ENCODE measurements around the gene TSLP. TPM values are rescaled to one million over a fixed set of nuclear protein-coding genes. Genes with fewer than 3 reads are reported as not detected.

The TSLP gene
- total RNA-seq, 1 donor from 2014 or later: not detected

GRCh38 chr5:111119856-111120255 lies 48.3 kb downstream of the TSLP start:
- Mint-ChIP-seq H3K9me3 (ENCODE audit: unreplicated experiment) (no peaks in the 10 kb centered on the region), H3K27ac (ENCODE audit: unreplicated experiment) (no peak overlapping the region), H3K4me3 (ENCODE audit: unreplicated experiment) (no peak overlapping the region), H3K27me3 (ENCODE audit: unreplicated experiment) (no peaks in the 10 kb centered on the region), H3K36me3 (ENCODE audit: unreplicated experiment) (peaks cover 30% of the 10 kb centered on the region), H3K4me1 (ENCODE audit: unreplicated experiment) (no peaks in the 10 kb centered on the region)
- TF ChIP-seq, protein P1, sequence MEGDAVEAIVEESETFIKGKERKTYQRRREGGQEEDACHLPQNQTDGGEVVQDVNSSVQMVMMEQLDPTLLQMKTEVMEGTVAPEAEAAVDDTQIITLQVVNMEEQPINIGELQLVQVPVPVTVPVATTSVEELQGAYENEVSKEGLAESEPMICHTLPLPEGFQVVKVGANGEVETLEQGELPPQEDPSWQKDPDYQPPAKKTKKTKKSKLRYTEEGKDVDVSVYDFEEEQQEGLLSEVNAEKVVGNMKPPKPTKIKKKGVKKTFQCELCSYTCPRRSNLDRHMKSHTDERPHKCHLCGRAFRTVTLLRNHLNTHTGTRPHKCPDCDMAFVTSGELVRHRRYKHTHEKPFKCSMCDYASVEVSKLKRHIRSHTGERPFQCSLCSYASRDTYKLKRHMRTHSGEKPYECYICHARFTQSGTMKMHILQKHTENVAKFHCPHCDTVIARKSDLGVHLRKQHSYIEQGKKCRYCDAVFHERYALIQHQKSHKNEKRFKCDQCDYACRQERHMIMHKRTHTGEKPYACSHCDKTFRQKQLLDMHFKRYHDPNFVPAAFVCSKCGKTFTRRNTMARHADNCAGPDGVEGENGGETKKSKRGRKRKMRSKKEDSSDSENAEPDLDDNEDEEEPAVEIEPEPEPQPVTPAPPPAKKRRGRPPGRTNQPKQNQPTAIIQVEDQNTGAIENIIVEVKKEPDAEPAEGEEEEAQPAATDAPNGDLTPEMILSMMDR (IDR thresholded peaks at IDR 0.05): no peak
- no peak for DNase-seq (ENCODE audit: extremely low spot score, unreplicated experiment)

DNA sequence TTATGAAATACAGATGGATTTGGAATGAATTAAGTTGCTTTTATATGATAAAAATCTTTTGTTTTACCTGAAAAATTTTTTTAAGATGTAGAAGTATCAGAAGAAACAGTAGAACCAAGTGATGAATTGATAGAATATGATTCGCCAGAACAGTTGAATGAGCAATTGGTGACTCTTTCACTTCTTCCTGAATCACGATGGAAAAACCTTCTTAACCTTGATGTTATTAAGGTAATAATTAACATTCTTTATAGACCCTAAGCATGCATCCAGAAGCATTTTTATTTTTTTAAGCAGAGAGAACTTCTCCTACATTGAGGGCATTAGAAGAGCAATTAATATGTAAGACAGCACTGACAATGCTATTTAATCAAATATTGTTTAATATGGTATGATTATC lies 49.4 kb downstream of the TSLP start:
- H3K36me3 Mint-ChIP-seq (ENCODE audit: unreplicated experiment): peaks cover 30% of the 10 kb centered on the region
- no peaks in the 10 kb centered on the region for H3K9me3 Mint-ChIP-seq (ENCODE audit: unreplicated experiment)
- H3K4me3 Mint-ChIP-seq (ENCODE audit: unreplicated experiment): no peak overlapping the region
- TF ChIP-seq, protein P1 (IDR thresholded peaks at IDR 0.05): no peak
- DNase-seq (ENCODE audit: extremely low spot score, unreplicated experiment): no peak
- no peaks in the 10 kb centered on the region for H3K4me1 Mint-ChIP-seq (ENCODE audit: unreplicated experiment)
- H3K27me3 Mint-ChIP-seq (ENCODE audit: unreplicated experiment): no peaks in the 10 kb centered on the region
- H3K27ac Mint-ChIP-seq (ENCODE audit: unreplicated experiment): no peak overlapping the region

- H3K9me3 Mint-ChIP-seq (ENCODE audit: unreplicated experiment): no peaks in the 10 kb centered on the region
- no peaks in the 10 kb centered on the region for H3K27me3 Mint-ChIP-seq (ENCODE audit: unreplicated experiment)
- TF ChIP-seq, protein P1 (IDR thresholded peaks at IDR 0.05): no peak
- peaks cover 39% of the 10 kb centered on the region for H3K36me3 Mint-ChIP-seq (ENCODE audit: unreplicated experiment)
- no peak for DNase-seq (ENCODE audit: extremely low spot score, unreplicated experiment)
- H3K4me3 Mint-ChIP-seq (ENCODE audit: unreplicated experiment): no peak overlapping the region
- no peak overlapping the region for H3K27ac Mint-ChIP-seq (ENCODE audit: unreplicated experiment)
- H3K4me1 Mint-ChIP-seq (ENCODE audit: unreplicated experiment): no peaks in the 10 kb centered on the region
Measured at GRCh38 chr5:111121926-111122325, 50.4 kb downstream of the TSLP start.

- no peaks in the 10 kb centered on the region for H3K9me3 Mint-ChIP-seq (ENCODE audit: unreplicated experiment)
Measured at GRCh38 chr5:111122398-111122797, 50.9 kb downstream of the TSLP start.

GRCh38 chr5:111124793-111125192 lies 53.3 kb downstream of the TSLP start:
- Mint-ChIP-seq H3K4me3 (ENCODE audit: unreplicated experiment) (no peak overlapping the region), H3K9me3 (ENCODE audit: unreplicated experiment) (no peaks in the 10 kb centered on the region), H3K36me3 (ENCODE audit: unreplicated experiment) (peaks cover 41% of the 10 kb centered on the region), H3K27ac (ENCODE audit: unreplicated experiment) (no peak overlapping the region), H3K4me1 (ENCODE audit: unreplicated experiment) (no peaks in the 10 kb centered on the region), H3K27me3 (ENCODE audit: unreplicated experiment) (no peaks in the 10 kb centered on the region)
- DNase-seq (ENCODE audit: extremely low spot score, unreplicated experiment): no peak
- TF ChIP-seq, protein P1 (IDR thresholded peaks at IDR 0.05): no peak

More at GRCh38 chr5:111122398-111122797, 50.9 kb downstream of the TSLP start:
- Mint-ChIP-seq H3K27ac (ENCODE audit: unreplicated experiment) (no peak overlapping the region), H3K4me3 (ENCODE audit: unreplicated experiment) (no peak overlapping the region), H3K36me3 (ENCODE audit: unreplicated experiment) (peaks cover 40% of the 10 kb centered on the region), H3K27me3 (ENCODE audit: unreplicated experiment) (no peaks in the 10 kb centered on the region), H3K4me1 (ENCODE audit: unreplicated experiment) (no peaks in the 10 kb centered on the region)
- no peak for DNase-seq (ENCODE audit: extremely low spot score, unreplicated experiment)
- TF ChIP-seq, protein P1 (IDR thresholded peaks at IDR 0.05): no peak
